Measurements from ENCODE around the gene NPAS2. TPM values are rescaled to one million over a fixed set of nuclear protein-coding genes. Genes with fewer than 3 reads are reported as not detected.
A peak's percentile ranks its signal among the peaks of the same experiment; 100 is the strongest.

The NPAS2 gene
- total RNA-seq, 5 donors from 2014 or later (not counting 1 experiment from before 2014, with no cell fraction given), result 3.5 to 9.5 (median 4.4) TPM

- peaks cover 0 to 2% of the 10 kb centered on the region in 2 donors for H3K36me3 ChIP-seq (ENCODE audit: control insufficient read depth in 2 of 2, extremely low read depth in 1 of 2, insufficient read depth in 1 of 2, low read length in 1 of 2)
- no peak overlapping the region for H3K4me3 ChIP-seq (ENCODE audit: control insufficient read depth in 1 of 2, extremely low read depth in 1 of 2, low read length in 1 of 2)
- ATAC-seq (replicated peaks in 1 of 4) (peak; percentile 63 to 79 (median 74)), DNase-seq (peak; percentile 50 to 89 (median 74))
- ChIA-PET CTCF (interaction anchor here (0.5 to 3.9 kb wide), 6 partner anchors 54 to 447 kb away, joined by 3 to 20 read pairs (median 4); no protein-coding TSS in a partner anchor), POLR2A (interaction anchor here in 1 of 2 donors (0.7 kb wide), 1 partner anchor 383 kb away, joined by 4 read pairs; no protein-coding TSS in a partner anchor)
- Mint-ChIP-seq H3K27me3 (peaks cover 0 to 2% of the 10 kb centered on the region in 2 donors), H3K9me3 (no peaks in the 10 kb centered on the region), H3K4me3 (no peak overlapping the region), H3K36me3 (no peaks in the 10 kb centered on the region), H3K4me1 (peaks cover 0 to 6% (median 0%) of the 10 kb centered on the region in 3 donors), H3K27ac (no peak overlapping the region)
- no peak overlapping the region for H3K27ac ChIP-seq (ENCODE audit: low read length)
- H3K4me1 ChIP-seq (ENCODE audit: control insufficient read depth in 1 of 2, extremely low read depth in 1 of 2, insufficient read depth in 2 of 2, low read length in 2 of 2), result no peaks in the 10 kb centered on the region
- no peaks in the 10 kb centered on the region for H3K27me3 ChIP-seq (replicated peaks in 1 of 2; ENCODE audit: control insufficient read depth in 2 of 2, extremely low read depth in 1 of 2, insufficient read depth in 2 of 2, low read length in 1 of 2)
- 30% methylated on average over 7 of the region's 7 CpGs for WGBS (ENCODE audit: insufficient coverage)
- no peaks in the 10 kb centered on the region for H3K9me3 ChIP-seq
Measured at GRCh38 chr2:100984892-100985307, 165.0 kb downstream of the NPAS2 start.

DNA sequence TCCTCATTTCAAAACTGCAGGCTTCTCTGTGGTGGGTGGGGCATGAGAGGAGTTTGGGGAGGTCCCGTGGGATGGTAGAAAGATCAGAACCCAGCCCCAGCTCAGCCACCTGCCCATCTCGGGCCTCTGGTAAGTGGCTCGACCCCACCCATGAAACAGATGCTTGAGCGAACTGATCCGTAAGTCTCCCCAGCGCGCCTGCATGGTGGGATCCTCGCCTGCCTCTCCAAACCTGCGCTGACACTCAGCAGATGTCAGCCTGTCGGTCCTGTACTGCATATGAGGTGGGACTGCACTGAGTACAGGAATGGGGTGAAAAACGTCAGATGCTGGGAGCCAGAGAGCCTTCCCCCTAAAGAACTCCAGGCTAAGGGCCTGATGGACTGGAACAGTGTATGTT, 166.2 kb downstream of the NPAS2 start:
- Histone ChIP-seq H3K27ac (ENCODE audit: low read length) (no peak overlapping the region), H3K27me3 (replicated peaks in 1 of 2; ENCODE audit: control insufficient read depth in 2 of 2, extremely low read depth in 1 of 2, insufficient read depth in 2 of 2, low read length in 1 of 2) (no peaks in the 10 kb centered on the region), H3K4me1 (ENCODE audit: control insufficient read depth in 1 of 2, extremely low read depth in 1 of 2, insufficient read depth in 2 of 2, low read length in 2 of 2) (no peaks in the 10 kb centered on the region), H3K36me3 (ENCODE audit: control insufficient read depth in 2 of 2, extremely low read depth in 1 of 2, insufficient read depth in 1 of 2, low read length in 1 of 2) (peaks cover 0 to 2% of the 10 kb centered on the region in 2 donors), H3K9me3 (no peaks in the 10 kb centered on the region), H3K4me3 (ENCODE audit: control insufficient read depth in 1 of 2, extremely low read depth in 1 of 2, low read length in 1 of 2) (no peak overlapping the region)
- CTCF ChIA-PET, result interaction anchor here (1.0 to 3.9 kb wide), 5 partner anchors 376 to 398 kb away, joined by 3 to 20 read pairs (median 10); no protein-coding TSS in a partner anchor
- POLR2A ChIA-PET, result no interaction called here
- Mint-ChIP-seq H3K9me3 (no peaks in the 10 kb centered on the region), H3K27me3 (no peaks in the 10 kb centered on the region), H3K36me3 (no peaks in the 10 kb centered on the region), H3K4me1 (peaks cover 0 to 6% (median 0%) of the 10 kb centered on the region in 3 donors), H3K27ac (no peak overlapping the region), H3K4me3 (no peak overlapping the region)
- ATAC-seq (replicated peaks in 1 of 4), result no peak
- 87% methylated on average over 9 of the region's 11 CpGs for WGBS (ENCODE audit: insufficient coverage)
- no peak for DNase-seq

GRCh38 chr2:100987536-100987935, 167.6 kb downstream of the NPAS2 start:
- Histone ChIP-seq H3K27me3 (replicated peaks in 1 of 2; ENCODE audit: control insufficient read depth in 2 of 2, extremely low read depth in 1 of 2, insufficient read depth in 2 of 2, low read length in 1 of 2) (no peaks in the 10 kb centered on the region), H3K36me3 (ENCODE audit: control insufficient read depth in 2 of 2, extremely low read depth in 1 of 2, insufficient read depth in 1 of 2, low read length in 1 of 2) (no peaks in the 10 kb centered on the region), H3K9me3 (no peaks in the 10 kb centered on the region), H3K4me1 (ENCODE audit: control insufficient read depth in 1 of 2, extremely low read depth in 1 of 2, insufficient read depth in 2 of 2, low read length in 2 of 2) (no peaks in the 10 kb centered on the region), H3K4me3 (ENCODE audit: control insufficient read depth in 1 of 2, extremely low read depth in 1 of 2, low read length in 1 of 2) (no peak overlapping the region), H3K27ac (ENCODE audit: low read length) (no peak overlapping the region)
- H3K4me1 Mint-ChIP-seq, result peaks cover 0 to 12% (median 2%) of the 10 kb centered on the region in 3 donors
- POLR2A ChIA-PET, result no interaction called here
- no peaks in the 10 kb centered on the region for H3K27me3 Mint-ChIP-seq
- ATAC-seq (replicated peaks in 1 of 4) (no peak), DNase-seq (no peak)
- H3K27ac Mint-ChIP-seq, result no peak overlapping the region
- no peak overlapping the region for H3K4me3 Mint-ChIP-seq
- WGBS (ENCODE audit: insufficient coverage), result 79% methylated on average over 2 of the region's 3 CpGs
- CTCF ChIA-PET, result interaction anchor here (1.4 to 3.9 kb wide), 2 partner anchors 378 kb away, joined by 5 to 20 read pairs; no protein-coding TSS in a partner anchor
- no peaks in the 10 kb centered on the region for H3K36me3 Mint-ChIP-seq
- H3K9me3 Mint-ChIP-seq, result no peaks in the 10 kb centered on the region

- Mint-ChIP-seq H3K27me3 (no peaks in the 10 kb centered on the region), H3K4me1 (peaks cover 0 to 15% (median 4%) of the 10 kb centered on the region in 3 donors), H3K9me3 (no peaks in the 10 kb centered on the region), H3K36me3 (no peaks in the 10 kb centered on the region), H3K4me3 (no peak overlapping the region), H3K27ac (no peak overlapping the region)
- H3K4me1 ChIP-seq (ENCODE audit: control insufficient read depth in 1 of 2, extremely low read depth in 1 of 2, insufficient read depth in 2 of 2, low read length in 2 of 2), result no peaks in the 10 kb centered on the region
- ChIA-PET POLR2A (no interaction called here), CTCF (interaction anchor here (1.4 to 3.9 kb wide), 2 partner anchors 378 kb away, joined by 5 to 20 read pairs; no protein-coding TSS in a partner anchor)
- H3K27me3 ChIP-seq (replicated peaks in 1 of 2; ENCODE audit: control insufficient read depth in 2 of 2, extremely low read depth in 1 of 2, insufficient read depth in 2 of 2, low read length in 1 of 2), result no peaks in the 10 kb centered on the region
- no peaks in the 10 kb centered on the region for H3K36me3 ChIP-seq (ENCODE audit: control insufficient read depth in 2 of 2, extremely low read depth in 1 of 2, insufficient read depth in 1 of 2, low read length in 1 of 2)
- H3K9me3 ChIP-seq, result no peaks in the 10 kb centered on the region
- H3K27ac ChIP-seq (ENCODE audit: low read length), result no peak overlapping the region
- DNase-seq (no peak), ATAC-seq (replicated peaks in 1 of 4) (no peak)
- no peak overlapping the region for H3K4me3 ChIP-seq (ENCODE audit: control insufficient read depth in 1 of 2, extremely low read depth in 1 of 2, low read length in 1 of 2)
- WGBS (ENCODE audit: insufficient coverage), result 80% methylated on average over 3 of the region's 4 CpGs
Measured at GRCh38 chr2:100987974-100988373, 168.0 kb downstream of the NPAS2 start.

GRCh38 chr2:100988630-100989417, 168.9 kb downstream of the NPAS2 start:
- POLR2A ChIA-PET, result no interaction called here
- Histone ChIP-seq H3K36me3 (ENCODE audit: control insufficient read depth in 2 of 2, extremely low read depth in 1 of 2, insufficient read depth in 1 of 2, low read length in 1 of 2) (no peaks in the 10 kb centered on the region), H3K27ac (ENCODE audit: low read length) (no peak overlapping the region), H3K4me3 (ENCODE audit: control insufficient read depth in 1 of 2, extremely low read depth in 1 of 2, low read length in 1 of 2) (no peak overlapping the region), H3K9me3 (no peaks in the 10 kb centered on the region), H3K27me3 (replicated peaks in 1 of 2; ENCODE audit: control insufficient read depth in 2 of 2, extremely low read depth in 1 of 2, insufficient read depth in 2 of 2, low read length in 1 of 2) (no peaks in the 10 kb centered on the region), H3K4me1 (ENCODE audit: control insufficient read depth in 1 of 2, extremely low read depth in 1 of 2, insufficient read depth in 2 of 2, low read length in 2 of 2) (no peaks in the 10 kb centered on the region)
- CTCF ChIA-PET, result interaction anchor here in 1 of 2 donors (0.7 to 1.8 kb wide), 2 partner anchors 13 to 379 kb away, joined by 3 to 4 read pairs; partner anchors contain the start of gene RPL31
- Mint-ChIP-seq H3K36me3 (no peaks in the 10 kb centered on the region), H3K27ac (no peak overlapping the region), H3K9me3 (no peaks in the 10 kb centered on the region), H3K4me1 (peaks cover 0 to 15% (median 4%) of the 10 kb centered on the region in 3 donors), H3K27me3 (no peaks in the 10 kb centered on the region), H3K4me3 (no peak overlapping the region)
- DNase-seq (no peak), ATAC-seq (replicated peaks in 1 of 4) (no peak)
- WGBS (ENCODE audit: insufficient coverage), result 80% methylated on average over 1 of the region's 8 CpGs

DNA sequence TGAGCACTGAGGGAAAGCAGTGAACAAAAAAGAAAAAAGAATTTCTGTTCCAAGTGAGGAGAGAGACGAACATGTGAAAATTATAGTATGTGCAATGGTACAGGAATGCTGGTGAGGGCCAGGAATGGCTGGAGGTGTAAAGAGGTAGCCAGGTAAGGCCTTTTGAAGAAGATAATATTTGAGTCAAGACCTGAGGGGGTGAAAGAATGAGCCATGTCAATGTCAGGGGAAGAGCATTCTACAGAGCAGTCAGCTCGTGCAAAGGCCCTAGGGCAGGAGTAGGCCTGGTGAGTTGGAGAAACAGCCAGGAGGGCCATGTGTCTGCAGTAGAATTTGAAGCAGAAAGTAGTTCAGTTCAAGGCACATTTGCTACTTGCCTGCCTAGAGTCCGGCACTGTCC, 169.7 kb downstream of the NPAS2 start:
- Histone ChIP-seq H3K4me3 (ENCODE audit: control insufficient read depth in 1 of 2, extremely low read depth in 1 of 2, low read length in 1 of 2) (no peak overlapping the region), H3K4me1 (ENCODE audit: control insufficient read depth in 1 of 2, extremely low read depth in 1 of 2, insufficient read depth in 2 of 2, low read length in 2 of 2) (no peaks in the 10 kb centered on the region), H3K27me3 (replicated peaks in 1 of 2; ENCODE audit: control insufficient read depth in 2 of 2, extremely low read depth in 1 of 2, insufficient read depth in 2 of 2, low read length in 1 of 2) (no peaks in the 10 kb centered on the region), H3K9me3 (no peaks in the 10 kb centered on the region), H3K36me3 (ENCODE audit: control insufficient read depth in 2 of 2, extremely low read depth in 1 of 2, insufficient read depth in 1 of 2, low read length in 1 of 2) (peaks cover 0 to 6% of the 10 kb centered on the region in 2 donors), H3K27ac (ENCODE audit: low read length) (no peak overlapping the region)
- ChIA-PET CTCF (interaction anchor here (0.7 to 1.8 kb wide), 3 partner anchors 12 to 382 kb away, joined by 3 to 4 read pairs (median 3); partner anchors contain the start of gene RPL31 (in 1 of the 2)), POLR2A (no interaction called here)
- Mint-ChIP-seq H3K36me3 (no peaks in the 10 kb centered on the region), H3K9me3 (no peaks in the 10 kb centered on the region), H3K27me3 (no peaks in the 10 kb centered on the region), H3K4me1 (peaks cover 0 to 15% (median 4%) of the 10 kb centered on the region in 3 donors), H3K27ac (no peak overlapping the region), H3K4me3 (no peak overlapping the region)
- 98% methylated on average over 3 of the region's 3 CpGs for WGBS (ENCODE audit: insufficient coverage)
- no peak for ATAC-seq (replicated peaks in 1 of 4)
- DNase-seq, result no peak

Data from T-cell (primary cell).